ENCODE results near the gene NKAIN2.

The NKAIN2 gene

GRCh38 chr6:124040655-124041054 is 237.0 kb downstream of the NKAIN2 start:
- no peak for TF ChIP-seq ZFX (IDR thresholded peaks at IDR 0.05; ENCODE audit: borderline replicate concordance)
- no peak overlapping the region for H3K27ac ChIP-seq

- no peak for TF ChIP-seq CTCF (IDR thresholded peaks at IDR 0.05)
- TF ChIP-seq ZFX (IDR thresholded peaks at IDR 0.05; ENCODE audit: borderline replicate concordance), result no peak
- H3K27ac ChIP-seq, result no peak overlapping the region
Measured at GRCh38 chr6:124052120-124052519, 248.5 kb downstream of the NKAIN2 start.

GRCh38 chr6:124053315-124053714 is 249.7 kb downstream of the NKAIN2 start:
- TF ChIP-seq CTCF (IDR thresholded peaks at IDR 0.05) (no peak), ZFX (IDR thresholded peaks at IDR 0.05; ENCODE audit: borderline replicate concordance) (no peak)
- no peak overlapping the region for H3K27ac ChIP-seq

DNA sequence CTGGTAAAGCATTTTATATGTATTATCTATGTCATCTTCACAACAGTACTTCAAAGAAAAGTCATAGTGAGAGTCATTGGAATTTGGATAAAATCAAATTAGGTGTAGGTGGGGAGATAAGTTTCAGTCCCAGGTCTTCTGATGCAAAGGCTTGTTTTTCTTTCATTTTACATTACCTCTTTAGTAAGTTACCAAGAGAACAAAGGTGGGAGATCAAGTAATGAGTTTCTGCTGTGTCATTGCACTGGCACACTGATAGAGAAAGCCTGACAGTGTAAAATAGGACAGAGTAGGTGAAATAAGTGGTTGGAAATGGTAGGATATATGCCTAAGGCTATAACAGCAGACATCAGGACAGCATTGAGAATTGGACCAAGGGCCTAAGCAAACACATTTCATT is 250.4 kb downstream of the NKAIN2 start:
- H3K27ac ChIP-seq, result no peak overlapping the region
- TF ChIP-seq CTCF (IDR thresholded peaks at IDR 0.05) (no peak), ZFX (IDR thresholded peaks at IDR 0.05; ENCODE audit: borderline replicate concordance) (no peak)

GRCh38 chr6:124055395-124055794 is 251.7 kb downstream of the NKAIN2 start:
- no peak overlapping the region for H3K27ac ChIP-seq
- no peak for TF ChIP-seq ZFX (IDR thresholded peaks at IDR 0.05; ENCODE audit: borderline replicate concordance)
- TF ChIP-seq CTCF (IDR thresholded peaks at IDR 0.05), result no peak

DNA sequence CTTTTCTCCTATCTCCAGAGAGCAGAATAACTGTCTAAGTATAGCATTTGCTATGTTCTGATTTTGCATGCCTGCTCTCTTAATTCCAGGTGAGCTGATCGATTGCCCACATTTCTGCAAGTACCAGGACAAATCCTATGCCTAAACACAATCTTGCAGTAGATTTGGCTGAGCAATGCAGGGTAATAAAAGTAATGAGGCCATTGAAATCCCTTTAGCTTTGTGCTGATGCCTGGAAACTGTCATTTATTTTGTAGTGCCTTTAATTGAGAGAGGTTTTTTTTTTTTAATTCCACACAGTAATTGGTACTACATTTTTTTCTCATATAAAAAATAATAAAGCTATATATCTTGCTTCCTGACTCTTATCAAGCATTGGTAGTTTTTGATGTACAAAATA is 252.3 kb downstream of the NKAIN2 start:
- TF ChIP-seq ZFX (IDR thresholded peaks at IDR 0.05; ENCODE audit: borderline replicate concordance) (no peak), CTCF (IDR thresholded peaks at IDR 0.05) (no peak)

DNA sequence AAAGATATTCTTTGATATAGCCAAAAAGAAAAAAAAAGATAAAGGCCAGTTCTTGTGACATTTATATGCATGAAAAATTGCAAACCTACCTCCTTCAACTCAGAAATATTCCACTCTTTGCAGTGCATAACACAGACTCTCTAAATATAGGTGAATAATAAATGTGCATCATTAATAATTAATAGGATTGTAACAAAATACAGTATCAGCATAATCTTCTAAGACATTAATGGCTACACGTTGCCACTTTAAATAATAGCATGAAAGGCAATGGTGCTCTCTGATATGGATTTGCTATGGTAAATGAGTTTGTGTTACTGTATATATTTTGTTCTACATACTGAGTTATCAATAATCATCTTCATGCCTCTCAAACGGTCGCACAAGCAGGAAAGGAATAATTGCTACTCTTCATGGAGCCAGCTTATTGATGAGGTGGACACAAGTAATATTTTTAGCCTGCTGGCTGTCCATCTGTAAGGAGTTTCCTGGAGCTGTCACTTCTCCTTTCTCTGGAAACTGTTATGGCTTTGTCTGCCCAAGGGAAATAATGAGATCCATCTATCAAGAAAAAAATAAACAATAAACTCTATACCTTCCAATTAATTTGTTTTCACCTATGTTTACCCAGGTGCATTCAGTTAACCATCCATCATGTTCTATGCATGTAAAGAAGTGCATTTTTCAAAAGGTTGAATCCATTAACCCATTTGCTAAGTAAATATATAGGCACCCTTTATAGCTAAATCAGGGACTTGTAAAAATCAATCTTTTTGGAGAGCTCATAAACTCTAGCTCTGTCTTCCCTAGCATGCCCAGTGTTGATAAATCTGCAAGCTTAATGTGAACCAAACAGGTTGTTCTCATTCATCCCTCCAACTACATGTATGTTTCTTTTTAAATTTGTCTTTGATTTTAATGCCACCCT is 253.0 kb downstream of the NKAIN2 start:
- H3K27ac ChIP-seq, result no peak overlapping the region
- TF ChIP-seq ZFX (IDR thresholded peaks at IDR 0.05; ENCODE audit: borderline replicate concordance), result no peak
- TF ChIP-seq CTCF (IDR thresholded peaks at IDR 0.05), result no peak

More for the DNA sequence above, 252.3 kb downstream of the NKAIN2 start:
- no peak overlapping the region for H3K27ac ChIP-seq

All from 22Rv1 (cell line).